HG02763 (cell line): ENCODE measurements around the gene PADI1.

Source experiments
- ATAC-seq: cut with Tn5 transposase; IDR thresholded peaks from one replicate; pipeline ENCODE4 v1.9.1; 2021; ENCODE audit warnings: mild to moderate bottlenecking, moderate library complexity; ENCODE audit not compliant: unreplicated experiment

The PADI1 gene, protein sequence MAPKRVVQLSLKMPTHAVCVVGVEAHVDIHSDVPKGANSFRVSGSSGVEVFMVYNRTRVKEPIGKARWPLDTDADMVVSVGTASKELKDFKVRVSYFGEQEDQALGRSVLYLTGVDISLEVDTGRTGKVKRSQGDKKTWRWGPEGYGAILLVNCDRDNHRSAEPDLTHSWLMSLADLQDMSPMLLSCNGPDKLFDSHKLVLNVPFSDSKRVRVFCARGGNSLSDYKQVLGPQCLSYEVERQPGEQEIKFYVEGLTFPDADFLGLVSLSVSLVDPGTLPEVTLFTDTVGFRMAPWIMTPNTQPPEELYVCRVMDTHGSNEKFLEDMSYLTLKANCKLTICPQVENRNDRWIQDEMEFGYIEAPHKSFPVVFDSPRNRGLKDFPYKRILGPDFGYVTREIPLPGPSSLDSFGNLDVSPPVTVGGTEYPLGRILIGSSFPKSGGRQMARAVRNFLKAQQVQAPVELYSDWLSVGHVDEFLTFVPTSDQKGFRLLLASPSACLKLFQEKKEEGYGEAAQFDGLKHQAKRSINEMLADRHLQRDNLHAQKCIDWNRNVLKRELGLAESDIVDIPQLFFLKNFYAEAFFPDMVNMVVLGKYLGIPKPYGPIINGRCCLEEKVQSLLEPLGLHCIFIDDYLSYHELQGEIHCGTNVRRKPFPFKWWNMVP

DNA sequence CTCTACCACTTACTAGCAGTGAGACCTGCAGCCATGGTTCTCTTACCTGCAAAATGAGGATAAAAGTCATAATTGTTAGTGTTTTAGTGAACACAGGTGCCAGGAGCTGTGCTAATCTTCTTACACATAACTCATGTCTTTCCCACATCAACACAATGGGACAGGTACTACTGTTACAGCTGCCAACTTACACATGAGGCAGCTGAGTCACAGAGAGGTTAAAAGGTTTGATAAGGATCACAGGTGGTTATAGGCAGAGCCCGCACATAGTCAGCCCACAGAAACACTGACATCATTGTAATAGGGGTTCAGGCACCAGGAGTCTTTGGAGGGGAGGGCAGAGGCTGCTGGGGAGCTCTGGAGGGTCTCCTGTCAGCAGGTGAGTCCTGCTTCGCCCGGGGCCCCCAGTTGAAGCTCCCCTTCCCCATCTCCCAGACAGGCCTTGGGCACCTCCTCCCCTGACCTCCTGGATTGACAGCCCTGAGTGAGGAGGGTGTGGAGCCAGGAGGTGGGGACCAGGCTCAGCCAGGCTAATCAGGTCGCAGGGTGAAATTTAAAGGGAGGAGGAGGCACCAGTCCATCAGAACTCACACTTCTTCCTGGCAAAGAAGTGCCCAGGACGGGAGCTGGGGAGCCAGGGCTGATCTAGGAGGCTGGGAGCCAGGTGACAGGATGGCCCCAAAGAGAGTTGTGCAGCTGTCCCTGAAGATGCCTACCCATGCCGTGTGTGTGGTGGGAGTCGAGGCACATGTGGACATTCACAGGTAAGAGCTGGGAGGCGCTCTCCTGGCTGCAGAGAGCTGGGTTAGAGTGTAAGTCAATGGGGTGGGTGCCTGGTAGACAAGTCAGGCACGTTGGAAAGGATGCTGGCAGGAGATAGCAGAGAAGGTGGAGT, at the start of gene PADI1:
Gene PADI1 (plus strand): TSS at position 583 of the 895 bp plus-strand sequence. CDS start 90 bp downstream, at position 673.
- no peak for ATAC-seq

DNA sequence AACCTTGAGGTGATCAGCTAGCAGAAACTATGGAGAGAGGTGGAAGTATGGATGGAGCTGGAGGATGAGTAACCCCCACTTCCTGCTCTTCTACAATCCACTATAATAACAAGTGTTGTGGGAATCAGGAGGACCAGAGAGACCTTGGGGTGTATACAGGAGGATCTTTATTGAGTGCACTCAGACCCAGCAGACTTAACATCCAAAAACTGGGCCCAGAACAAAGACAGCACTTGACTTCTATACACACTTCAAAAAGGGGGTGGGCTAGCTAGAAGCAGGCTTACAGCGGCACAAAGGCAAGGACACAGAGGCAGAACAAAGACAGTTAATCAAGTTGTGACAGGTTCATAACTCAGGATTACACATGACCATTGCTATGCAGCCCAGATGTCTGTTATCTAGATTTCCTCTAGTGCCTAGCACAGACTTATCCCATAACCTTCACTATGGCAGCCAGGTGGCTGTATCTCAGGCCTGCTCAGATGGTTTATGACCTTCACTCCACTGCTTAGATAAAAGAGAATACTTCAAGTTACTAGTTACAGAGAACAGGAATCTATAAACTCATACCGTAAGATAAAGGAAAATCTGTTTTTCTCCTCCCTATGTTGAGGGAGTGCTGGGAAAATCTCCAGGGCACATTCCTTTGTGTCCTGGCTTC, 49.5 kb upstream of the PADI1 start:
- ATAC-seq, result no peak

DNA sequence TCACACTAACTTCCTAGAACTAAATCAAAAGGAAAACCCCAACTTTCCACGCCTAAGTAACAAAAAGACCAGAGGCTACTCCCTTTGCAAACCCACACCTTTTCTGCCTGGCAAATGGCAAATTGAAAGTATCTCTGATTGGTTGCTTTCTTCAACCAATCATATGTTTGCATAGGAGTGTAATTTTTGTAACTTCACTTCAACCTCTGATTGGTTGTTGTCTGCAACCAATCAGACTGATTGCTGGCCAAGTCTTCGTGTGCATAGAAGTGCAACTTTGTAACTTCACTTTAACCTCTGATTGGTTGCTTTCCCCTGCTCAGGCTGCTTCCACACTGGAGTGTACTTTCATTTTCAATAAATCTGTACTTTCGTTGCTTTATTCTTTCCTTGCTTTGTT, 48.8 kb upstream of the PADI1 start:
- ATAC-seq, result no peak

DNA sequence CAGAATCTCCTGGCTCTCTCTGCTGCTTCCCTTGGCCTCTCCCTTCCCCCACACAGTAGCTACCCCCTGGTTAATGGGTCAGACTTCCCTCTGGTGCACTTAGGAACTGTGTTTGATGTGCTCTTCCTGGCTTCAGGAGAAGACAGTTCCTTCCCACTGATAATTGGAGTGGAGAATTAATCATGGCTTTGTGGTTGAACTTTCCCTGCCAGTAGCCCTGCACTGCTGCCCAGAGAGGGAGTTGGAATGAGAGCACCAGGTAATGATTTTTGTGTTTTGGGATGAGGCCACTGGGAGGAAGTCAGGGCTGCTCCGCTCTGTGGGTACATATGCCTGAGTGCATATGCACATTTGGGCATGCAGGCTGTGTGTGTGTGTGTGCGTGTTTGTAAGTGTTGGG, 46.0 kb upstream of the PADI1 start:
- ATAC-seq, result no peak

DNA sequence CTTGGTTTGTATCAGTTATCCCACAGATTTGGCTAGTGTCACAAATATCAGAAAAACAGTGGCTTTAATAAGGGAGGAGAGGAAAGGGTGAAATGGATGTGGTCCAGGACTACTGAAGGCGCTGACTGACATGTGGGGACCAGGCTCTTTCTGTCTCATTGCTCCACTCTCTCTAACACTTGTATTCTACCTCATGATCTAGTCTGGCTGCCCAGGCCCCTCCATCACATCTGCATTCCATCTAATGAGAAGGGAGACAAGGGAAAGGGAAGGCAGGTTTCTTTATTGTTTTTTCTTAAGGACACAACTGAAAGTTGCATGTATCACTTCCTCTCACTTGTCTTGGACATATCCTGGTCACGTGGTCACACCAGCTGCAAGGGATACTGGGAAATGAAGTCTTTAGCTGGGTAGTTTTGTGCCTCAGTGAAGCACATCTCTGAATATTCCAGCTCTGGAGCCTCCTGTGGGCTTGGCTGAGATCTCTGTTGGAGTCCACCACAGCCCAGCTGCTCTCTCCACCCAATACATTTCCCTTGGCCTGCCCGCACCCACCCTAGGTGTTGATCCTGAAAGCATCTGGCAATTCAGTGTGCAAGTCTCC, 43.7 kb upstream of the PADI1 start:
- ATAC-seq, result no peak

DNA sequence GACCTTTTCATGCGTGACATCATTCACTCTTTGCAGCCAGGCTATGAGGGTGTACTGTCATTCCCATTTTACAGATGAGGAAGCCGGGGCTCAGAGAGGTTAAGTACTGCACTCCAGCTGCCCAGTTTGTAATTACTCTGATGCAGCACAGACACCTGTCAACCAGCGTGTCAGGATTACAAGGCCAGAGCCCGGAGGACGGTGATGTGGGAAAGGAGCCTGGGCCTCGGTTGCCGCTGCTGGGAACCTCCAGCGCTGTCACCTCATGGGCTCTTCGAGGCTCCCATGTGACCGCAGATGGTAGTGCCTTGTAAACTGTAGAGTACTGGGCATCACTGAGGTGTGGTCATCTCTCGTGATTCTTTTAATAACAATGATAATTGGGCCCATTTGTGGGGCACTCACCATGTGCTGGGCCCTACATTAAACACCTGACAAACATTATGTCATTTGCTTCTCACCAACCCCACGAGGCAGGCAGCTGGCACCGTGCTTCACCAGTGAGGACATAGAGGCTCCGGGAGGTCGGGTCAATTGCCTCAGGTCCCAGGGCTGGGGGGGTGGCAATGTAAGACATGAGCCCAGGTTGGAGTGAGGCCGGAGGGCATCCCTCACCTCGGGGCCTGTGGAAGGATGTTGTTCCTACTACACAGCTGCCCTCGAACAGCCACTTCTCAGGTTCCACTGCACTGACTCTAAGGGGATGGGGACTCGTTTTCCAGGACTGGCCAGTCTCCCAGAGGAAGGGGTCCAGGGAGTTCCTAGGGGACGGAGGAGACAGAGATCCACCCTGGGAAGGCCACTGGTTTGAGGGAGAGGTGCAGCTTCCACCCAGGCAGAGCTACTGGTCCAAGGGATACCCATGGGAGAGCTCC, 42.8 kb upstream of the PADI1 start:
- ATAC-seq, result no peak

DNA sequence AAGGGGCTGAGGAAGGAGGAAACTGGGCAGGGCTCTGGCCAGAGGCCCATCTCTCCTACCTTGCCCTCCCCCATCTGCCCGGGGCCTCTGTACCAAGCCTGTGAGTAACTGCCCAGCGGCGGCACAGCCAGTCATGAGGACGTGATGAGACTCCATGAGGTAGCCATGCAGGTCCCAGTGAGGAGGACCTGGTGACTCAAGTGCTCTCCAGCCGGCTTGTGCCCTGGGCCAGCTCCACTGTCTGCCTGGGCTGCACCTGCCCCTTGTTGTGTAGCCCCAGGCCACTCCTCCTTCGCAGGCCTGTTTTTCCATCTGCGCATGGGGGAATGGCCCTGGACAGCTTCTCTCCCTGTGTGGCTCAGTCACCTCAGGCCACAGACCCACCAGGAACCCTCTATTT, 42.0 kb upstream of the PADI1 start:
- no peak for ATAC-seq

DNA sequence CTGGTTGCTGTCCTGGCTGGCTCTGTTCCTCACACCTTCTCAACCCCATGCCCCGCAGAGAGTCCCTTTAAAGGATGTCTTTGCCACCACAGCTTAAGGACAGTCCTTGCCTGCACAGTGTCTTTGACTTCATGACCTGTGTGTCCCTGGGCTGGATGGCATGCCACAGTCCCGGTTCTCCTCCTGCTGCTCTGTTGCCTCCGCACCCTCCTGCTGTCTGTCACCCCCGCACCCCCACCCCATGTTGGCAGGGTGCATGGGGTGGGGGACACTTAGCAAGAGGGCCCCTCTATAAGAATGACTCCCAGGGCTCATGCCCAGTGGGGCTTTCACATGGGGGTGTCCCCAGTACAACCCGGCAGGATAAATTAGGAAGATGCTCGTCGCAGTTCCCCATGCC, 41.6 kb upstream of the PADI1 start:
- no peak for ATAC-seq

DNA sequence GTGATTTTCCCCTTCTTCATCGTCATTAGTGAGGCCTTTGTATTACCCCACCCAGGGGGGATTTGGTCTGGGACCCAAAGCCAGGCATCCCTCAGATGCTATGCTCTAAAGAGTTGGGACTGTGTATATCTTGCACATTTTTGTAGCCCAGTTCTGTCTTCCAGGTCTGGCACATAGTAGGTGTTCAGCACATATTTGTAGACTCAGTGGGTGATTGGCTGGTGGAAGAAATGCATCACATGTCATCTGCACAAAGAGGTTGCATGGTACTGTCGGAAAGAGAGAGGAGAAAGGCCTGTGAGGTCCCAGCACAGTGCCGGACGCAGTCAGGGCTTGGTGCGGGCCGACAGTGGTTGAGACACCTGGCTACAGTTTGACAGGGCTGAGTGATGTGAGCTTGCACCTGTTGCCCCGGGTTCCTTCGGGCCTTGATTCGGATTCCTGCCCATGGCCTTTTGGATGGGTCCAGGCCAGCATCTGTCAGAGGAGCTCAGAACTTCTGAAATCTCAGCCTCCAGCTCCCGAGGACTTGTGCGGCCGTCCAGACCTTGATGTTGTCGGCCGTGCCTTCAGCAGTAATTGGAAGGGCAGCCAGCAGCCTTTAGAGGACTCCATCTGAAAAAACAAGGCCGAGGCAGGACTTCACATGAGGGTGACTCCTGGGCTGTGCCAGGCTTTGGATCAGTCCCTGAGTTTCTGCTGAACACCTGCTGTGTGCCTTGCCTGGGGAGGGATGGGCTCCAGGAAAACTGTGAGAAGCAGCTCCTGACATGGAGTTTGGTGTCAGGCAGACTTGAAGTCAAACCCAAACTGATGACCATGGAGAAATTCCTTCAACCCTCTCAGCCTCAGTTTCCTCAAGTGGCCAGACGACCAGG, 40.9 kb upstream of the PADI1 start:
- ATAC-seq, result no peak

DNA sequence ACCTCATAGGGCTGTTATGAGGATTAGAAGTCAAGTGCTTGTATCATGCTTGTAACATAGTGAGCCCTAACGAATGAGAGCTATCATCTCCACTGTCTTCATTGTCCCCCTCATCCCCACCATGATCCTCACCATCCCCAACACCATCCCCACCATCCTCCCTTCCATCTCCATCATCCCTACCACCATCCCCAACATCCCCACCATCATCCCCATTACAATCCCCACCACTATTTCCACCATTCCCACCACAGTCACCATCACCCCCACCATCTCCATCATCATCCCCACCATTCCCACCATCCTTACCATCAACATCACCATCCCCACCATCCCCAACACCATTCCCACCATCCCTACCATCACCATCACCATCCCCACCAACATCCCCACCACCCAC, 39.1 kb upstream of the PADI1 start:
- no peak for ATAC-seq

DNA sequence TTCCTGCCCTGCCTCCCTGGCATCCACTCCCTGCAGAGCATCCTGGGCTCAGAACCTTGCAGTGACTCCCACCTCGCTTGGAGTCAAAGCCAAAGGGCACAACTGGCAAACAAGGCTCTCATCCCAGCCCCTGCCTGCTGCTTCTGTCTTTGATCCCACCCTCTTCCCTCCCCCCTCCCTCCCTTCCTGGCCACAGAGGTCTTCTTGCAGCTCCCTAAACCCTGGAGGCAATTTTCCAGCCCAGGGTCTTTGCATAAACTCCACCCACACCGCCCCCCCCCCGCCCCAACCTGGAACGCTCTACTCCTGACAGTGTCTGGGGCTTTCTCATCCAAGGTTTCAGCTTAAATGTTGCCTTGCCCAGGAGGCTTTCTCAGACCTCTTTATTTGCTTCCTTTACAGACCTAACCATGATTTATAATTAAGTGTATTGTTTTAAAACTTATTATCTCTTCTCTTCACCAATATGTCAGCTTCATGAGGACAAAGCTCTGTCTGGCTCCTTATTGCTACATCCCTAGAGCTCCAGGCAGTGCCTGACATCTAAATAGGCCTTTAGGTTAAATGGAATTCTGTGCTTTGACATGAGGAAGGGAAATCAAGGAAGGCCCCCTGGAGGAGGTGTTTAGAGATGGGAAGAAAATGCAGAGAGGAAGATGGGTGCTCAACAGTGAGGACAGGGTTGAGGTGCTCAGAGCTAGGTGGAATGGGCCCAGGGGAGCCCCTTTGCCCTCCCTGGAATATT, 37.7 kb upstream of the PADI1 start:
- ATAC-seq, result no peak

DNA sequence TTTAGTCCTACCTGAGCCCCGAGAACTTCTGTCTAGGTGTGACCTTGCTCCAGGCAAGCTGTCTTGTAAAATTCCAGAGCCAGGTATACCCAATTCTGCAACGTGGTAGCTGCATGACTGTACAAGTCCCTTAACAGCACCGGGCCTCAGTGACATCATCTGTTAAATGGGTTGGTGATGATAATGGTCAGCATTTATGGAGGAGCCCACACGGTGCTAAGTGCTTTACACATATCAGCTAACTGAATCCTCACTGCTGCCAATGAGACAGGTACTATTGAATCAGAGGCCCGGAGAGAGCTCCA, 37.2 kb upstream of the PADI1 start:
- ATAC-seq, result no peak

DNA sequence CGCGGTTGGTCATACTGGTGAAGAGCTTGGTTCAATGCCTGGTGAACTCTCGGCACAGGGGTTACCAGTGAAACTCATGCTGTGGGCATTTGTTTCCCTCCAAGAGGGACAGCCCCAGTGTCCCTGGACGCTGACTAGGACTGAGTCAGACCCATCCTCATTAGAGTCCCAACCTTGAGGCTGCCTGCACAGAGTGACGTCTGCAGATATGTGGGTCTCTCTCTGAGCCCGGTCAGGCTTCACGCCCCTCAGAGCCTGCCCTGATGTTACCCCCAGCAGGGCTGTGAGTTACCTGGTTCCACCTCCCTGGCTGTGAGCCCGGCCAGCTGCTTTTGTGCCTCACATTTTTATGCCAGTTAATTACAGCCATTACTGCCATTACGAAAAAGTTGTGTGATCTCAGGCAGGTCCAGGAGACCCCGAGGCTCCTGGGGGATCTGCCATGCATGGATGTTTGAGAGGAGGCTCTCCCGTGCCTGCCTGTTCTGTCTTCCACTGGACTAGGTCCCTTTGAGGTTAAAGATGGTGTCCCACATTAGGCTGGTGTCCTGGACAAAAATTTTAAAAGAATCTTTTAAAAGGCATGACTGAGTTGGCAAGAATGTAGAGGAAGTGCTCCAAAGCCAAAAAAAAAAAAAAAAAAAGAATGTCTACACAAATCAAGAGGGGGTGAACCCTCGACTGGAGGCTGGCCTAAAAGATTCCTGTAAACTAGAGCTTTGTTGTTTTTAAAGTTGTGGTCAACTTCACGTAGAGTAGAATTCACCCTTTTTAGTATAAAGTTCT, 36.6 kb upstream of the PADI1 start:
- no peak for ATAC-seq

DNA sequence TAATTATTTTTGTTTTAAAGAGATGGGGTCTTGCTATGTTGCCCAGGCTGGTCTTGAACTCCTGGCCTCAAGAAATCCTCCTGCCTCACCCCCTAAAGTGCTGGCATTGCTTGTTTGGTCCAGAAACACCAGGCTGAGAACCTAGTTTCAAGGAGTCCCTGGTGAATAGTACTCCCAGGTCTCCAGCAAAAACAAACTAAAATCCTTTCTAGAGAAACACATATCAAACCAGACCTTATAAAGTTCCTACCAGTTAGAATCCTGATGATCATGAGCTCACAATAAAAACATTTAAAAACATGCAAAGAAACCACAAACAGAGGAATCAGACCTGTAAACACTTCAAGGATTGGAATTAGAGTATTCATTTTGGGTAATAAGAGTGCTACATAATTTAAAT, 34.4 kb upstream of the PADI1 start:
- ATAC-seq, result no peak

DNA sequence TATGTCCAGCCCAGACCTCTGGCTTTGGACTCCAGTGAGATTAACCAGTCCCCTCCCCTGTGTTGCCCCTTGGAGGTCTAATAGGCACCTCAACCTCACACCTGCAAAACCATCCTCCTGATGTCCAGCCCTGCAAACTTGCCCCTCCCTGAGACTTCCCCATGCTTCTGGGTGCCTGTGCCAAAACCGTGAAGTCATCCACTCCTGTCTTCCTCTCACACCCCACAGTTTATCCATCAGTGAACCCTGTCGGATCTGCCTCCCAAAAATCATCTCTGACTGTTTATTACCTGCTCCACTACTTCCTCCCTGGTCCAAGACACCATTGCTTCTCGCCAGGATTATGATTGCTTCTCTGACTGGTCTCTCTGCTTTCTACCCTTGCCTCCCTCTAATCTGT, 31.7 kb upstream of the PADI1 start:
- ATAC-seq, result no peak

DNA sequence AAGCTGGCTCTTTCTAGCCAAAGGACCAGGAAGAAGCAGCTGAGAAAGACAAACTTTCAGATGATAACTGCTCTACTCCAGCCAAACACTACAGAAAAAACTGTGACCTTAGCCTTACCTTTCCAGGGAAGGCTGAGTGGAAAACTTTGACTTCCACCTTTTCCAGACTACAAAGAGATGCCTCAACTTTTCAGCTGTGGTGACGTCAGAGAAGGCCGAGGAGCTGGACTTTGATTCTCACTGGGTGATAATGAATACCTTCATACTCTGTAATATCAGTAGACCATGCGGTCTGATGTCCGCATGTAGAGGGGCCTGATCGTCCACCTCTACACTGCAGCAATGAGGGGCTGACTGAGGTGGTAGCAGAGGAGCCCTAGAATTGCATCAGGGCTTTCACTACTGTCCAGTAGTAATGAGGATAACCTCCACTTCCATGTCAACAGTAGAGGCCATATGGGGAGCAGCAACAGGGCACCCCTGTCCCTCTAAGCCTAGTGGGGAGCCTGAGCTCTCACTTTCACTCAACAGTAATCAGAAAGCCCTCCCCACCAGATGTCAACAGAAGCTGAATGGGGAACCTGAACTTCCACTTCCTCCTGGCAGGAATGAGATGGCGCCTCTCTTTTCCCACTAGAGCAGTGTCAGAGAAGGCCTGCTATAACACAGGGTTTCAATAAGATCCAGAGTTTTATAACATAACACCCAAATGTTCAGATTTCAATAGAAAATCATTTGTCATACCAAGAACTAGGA, 28.4 kb upstream of the PADI1 start:
- ATAC-seq, result no peak

DNA sequence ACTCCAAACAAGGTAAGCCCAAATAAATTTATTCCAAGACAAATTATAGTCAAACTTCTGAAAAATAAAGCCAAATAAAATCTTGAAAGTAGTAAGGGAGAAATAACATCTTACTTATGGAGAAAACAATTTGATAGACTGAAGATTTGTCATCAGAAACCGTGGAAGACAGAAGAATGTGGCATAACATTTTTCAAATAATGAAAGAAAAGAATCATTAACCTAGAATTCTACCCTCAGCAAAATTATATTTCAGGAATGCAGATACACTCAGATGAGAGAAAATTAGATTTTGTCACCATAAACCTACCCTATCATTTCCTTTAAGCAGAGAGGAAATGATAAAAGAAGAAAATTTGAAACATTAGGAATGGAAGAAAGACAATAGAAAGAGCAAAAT, 27.3 kb upstream of the PADI1 start:
- ATAC-seq, result no peak
